HepG2 (cell line): ENCODE results near the gene ZSCAN21. TPM values are rescaled to one million over a fixed set of nuclear protein-coding genes. Genes with fewer than 3 reads are reported as not detected.

Experiments used
- ARID5B ChIP-seq: IDR thresholded peaks from 2 replicates; pipeline ENCODE4 v1.4.0; 2020; ENCODE audit warnings: mild to moderate bottlenecking, missing genetic modification reagents
- ATF1 ChIP-seq: IDR thresholded peaks from 2 replicates; pipeline ENCODE4 v1.6.1; 2016; ENCODE audit warnings: mild to moderate bottlenecking, control low read depth
- FOXP1 ChIP-seq, 2 experiments: fragments of 450-650 bp in 1 of 2; IDR thresholded peaks; 2 replicates each; pipeline ENCODE4 v1.6.1; 2017 to 2018; ENCODE audit warnings: antibody characterized with exemption in 1 of 2
- HNRNPLL ChIP-seq: fragments of 200-400 bp; formaldehyde crosslinking; IDR thresholded peaks from 2 replicates; pipeline ENCODE4 v1.6.1; 2017; ENCODE audit warnings: mild to moderate bottlenecking, low read depth, low read length; ENCODE audit not compliant: poor library complexity, severe bottlenecking
- JUNB ChIP-seq: sonication (generic); formaldehyde crosslinking; IDR thresholded peaks from 2 replicates; pipeline ENCODE4 v1.8.0; 2022; ENCODE audit warnings: missing genetic modification reagents, mild to moderate bottlenecking, borderline replicate concordance
- PRDM15 ChIP-seq: sonication (generic); formaldehyde crosslinking; IDR thresholded peaks from 2 replicates; pipeline ENCODE4 v1.4.0; 2020; ENCODE audit warnings: missing genetic modification reagents
- PREB ChIP-seq: sonication (generic); formaldehyde crosslinking; IDR thresholded peaks from 2 replicates; pipeline ENCODE4 v1.4.0; 2020; ENCODE audit warnings: missing genetic modification reagents
- SP2 ChIP-seq: sonication (generic); formaldehyde crosslinking; IDR thresholded peaks from 2 replicates; pipeline ENCODE4 v1.5.1; 2020; ENCODE audit warnings: mild to moderate bottlenecking, missing genetic modification reagents
- TBX2 ChIP-seq: sonication (generic); formaldehyde crosslinking; IDR thresholded peaks from 2 replicates; pipeline ENCODE4 v1.5.0; 2020; ENCODE audit warnings: missing genetic modification reagents, mild to moderate bottlenecking, borderline replicate concordance
- ZBTB4 ChIP-seq: sonication (generic); formaldehyde crosslinking; IDR thresholded peaks from 2 replicates; pipeline ENCODE4 v1.4.0; 2020; ENCODE audit warnings: missing genetic modification reagents, mild to moderate bottlenecking, borderline replicate concordance
- ZMYM3 ChIP-seq: sonication (generic); formaldehyde crosslinking; IDR thresholded peaks from 2 replicates; pipeline ENCODE4 v1.5.1; 2020; ENCODE audit warnings: mild to moderate bottlenecking, missing genetic modification reagents
- ZNF281 ChIP-seq: sonication (generic); formaldehyde crosslinking; IDR thresholded peaks from 2 replicates; pipeline ENCODE4 v1.4.0; 2020; ENCODE audit warnings: missing genetic modification reagents, borderline replicate concordance
- ZNF451 ChIP-seq: sonication (generic); formaldehyde crosslinking; IDR thresholded peaks from 2 replicates; pipeline ENCODE4 v1.5.0; 2020; ENCODE audit warnings: mild to moderate bottlenecking, missing genetic modification reagents
- ZNF772 ChIP-seq: sonication (generic); formaldehyde crosslinking; IDR thresholded peaks from 2 replicates; pipeline ENCODE4 v1.5.0; 2020; ENCODE audit warnings: mild to moderate bottlenecking, missing genetic modification reagents
- polyA plus RNA-seq, 8 experiments: library from polyadenylated mRNA; depleted of rRNA in 3 of 8; stranded (reverse) in 7 of 8; unstranded in 1 of 8; fragments of >200 nt; fragmentation: Illumina TruSeq in 4 of 8; extraction: Trizol in 4 of 8; gene quantifications; 2 replicates each; pipeline versions ENCODE4 v1.2.1 to v1.2.3, GENCODE V29; 2011 to 2016; ENCODE audit warnings: low read depth in 4 of 8, missing spikeins in 1 of 8, mixed read lengths in 1 of 8; ENCODE audit not compliant: insufficient read depth in 1 of 8
- total RNA-seq, 5 experiments: library from RNA; depleted of rRNA; stranded (reverse); fragments of >200 nt; fragmentation: Illumina TruSeq; extraction: Trizol; gene quantifications; 2 replicates each; pipeline ENCODE4 v1.2.3, GENCODE V29; 2016; ENCODE audit warnings: low read depth in 1 of 5

The ZSCAN21 gene
- total and polyA plus RNA-seq, 2 of the 13 experiments (the other 11 are each of a cell fraction or from before 2014, with no cell fraction given): 7.0 to 10.0 TPM

- TF ChIP-seq ZMYM3 (CRISPR knock-in tag) (no peak), PREB (CRISPR knock-in tag) (no peak), ATF1 (0 out of 2 replicates have a peak, but pooled peaks have one; percentile 24), SP2 (CRISPR knock-in tag) (no peak), PRDM15 (CRISPR knock-in tag) (no peak), ZNF281 (CRISPR knock-in tag) (no peak), HNRNPLL (no peak), ARID5B (CRISPR knock-in tag) (peak; percentile 73), FOXP1 (IDR thresholded peaks at IDR 0.05) (peak; percentile 67), FOXP1 (CRISPR knock-in tag; IDR thresholded peaks at IDR 0.05) (peak; percentile 84), ZBTB4 (CRISPR knock-in tag) (no peak), ZNF451 (CRISPR knock-in tag) (no peak), TBX2 (CRISPR knock-in tag) (peak; percentile 82), ZNF772 (CRISPR knock-in tag) (no peak), JUNB (CRISPR knock-in tag) (no peak)
These were observed 29.5 kb downstream of the ZSCAN21 start (continued) for GRCh38 chr7:100079024-100079560.
